Measurements from ENCODE around the gene SUPT3H. TPM values are rescaled to one million over a fixed set of nuclear protein-coding genes. Genes with fewer than 3 reads are reported as not detected.

Gene SUPT3H
- total and polyA plus RNA-seq, 4 donors: 2.3 to 9.4 (median 5.8) TPM

- DNase-seq (no peak), ATAC-seq (ENCODE audit: low FRiP score) (no peak)
- Histone ChIP-seq H3K27ac (ENCODE audit: low read depth in 1 of 2, low read length in 2 of 2) (no peak overlapping the region), H3K4me1 (ENCODE audit: control insufficient read depth in 1 of 2, insufficient read depth in 2 of 2, low read length in 2 of 2) (no peaks in the 10 kb centered on the region), H3K4me3 (ENCODE audit: low read length in 2 of 2) (peak overlapping the region; percentile 18 to 48), H3K9me3 (ENCODE audit: control insufficient read depth, low read length) (no peaks in the 10 kb centered on the region), H3K36me3 (ENCODE audit: control insufficient read depth in 1 of 2, insufficient read depth in 2 of 2, low read length in 1 of 2) (no peaks in the 10 kb centered on the region), H3K27me3 (ENCODE audit: control insufficient read depth in 1 of 2, insufficient read depth in 2 of 2, low read length in 1 of 2) (no peaks in the 10 kb centered on the region)
- 18% methylated on average over 19 of the region's 19 CpGs for WGBS, 2 donors
- intact Hi-C loops (cut with DNase I): no loop called here
These were observed 43.4 kb upstream of the SUPT3H start for GRCh38 chr6:45420909-45421708.

GRCh38 chr6:45420083-45420908 lies 42.6 kb upstream of the SUPT3H start:
- ATAC-seq (ENCODE audit: low FRiP score) (no peak), DNase-seq (peak in 1 of 2 donors; percentile 49)
- H3K27me3 ChIP-seq (ENCODE audit: control insufficient read depth in 1 of 2, insufficient read depth in 2 of 2, low read length in 1 of 2): no peaks in the 10 kb centered on the region
- no peak overlapping the region for H3K27ac ChIP-seq (ENCODE audit: low read depth in 1 of 2, low read length in 2 of 2)
- 15 to 16% methylated on average over 40 of the region's 40 CpGs for WGBS, 2 donors
- no peaks in the 10 kb centered on the region for H3K4me1 ChIP-seq (ENCODE audit: control insufficient read depth in 1 of 2, insufficient read depth in 2 of 2, low read length in 2 of 2)
- H3K9me3 ChIP-seq (ENCODE audit: control insufficient read depth, low read length): peaks cover under 1% of the 10 kb centered on the region
- H3K36me3 ChIP-seq (ENCODE audit: control insufficient read depth in 1 of 2, insufficient read depth in 2 of 2, low read length in 1 of 2): no peaks in the 10 kb centered on the region
- intact Hi-C loops (cut with DNase I): no loop called here
- H3K4me3 ChIP-seq (ENCODE audit: low read length in 2 of 2): no peak overlapping the region

- intact Hi-C loops (cut with DNase I): no loop called here
- no peak for ATAC-seq (ENCODE audit: low FRiP score)
- WGBS, 2 donors: 5 to 10% methylated on average over 37 to 38 of the region's 38 CpGs
These were observed 41.9 kb upstream of the SUPT3H start for GRCh38 chr6:45419571-45420082.

GRCh38 chr6:45417436-45417835 lies 39.7 kb upstream of the SUPT3H start:
- no peak overlapping the region for H3K4me3 ChIP-seq (ENCODE audit: low read length in 2 of 2)
- no peaks in the 10 kb centered on the region for H3K36me3 ChIP-seq (ENCODE audit: control insufficient read depth in 1 of 2, insufficient read depth in 2 of 2, low read length in 1 of 2)
- DNase-seq (no peak), ATAC-seq (ENCODE audit: low FRiP score) (no peak)
- H3K27ac ChIP-seq (ENCODE audit: low read depth in 1 of 2, low read length in 2 of 2): no peak overlapping the region
- H3K9me3 ChIP-seq (ENCODE audit: control insufficient read depth, low read length): peaks cover 2% of the 10 kb centered on the region
- no peaks in the 10 kb centered on the region for H3K4me1 ChIP-seq (ENCODE audit: control insufficient read depth in 1 of 2, insufficient read depth in 2 of 2, low read length in 2 of 2)
- no peaks in the 10 kb centered on the region for H3K27me3 ChIP-seq (ENCODE audit: control insufficient read depth in 1 of 2, insufficient read depth in 2 of 2, low read length in 1 of 2)
- 84 to 94% methylated on average over 2 of the region's 2 CpGs for WGBS, 2 donors
- intact Hi-C loops (cut with DNase I): no loop called here

More at GRCh38 chr6:45419571-45420082, 41.9 kb upstream of the SUPT3H start:
- no peak overlapping the region for H3K4me3 ChIP-seq (ENCODE audit: low read length in 2 of 2)
- no peaks in the 10 kb centered on the region for H3K36me3 ChIP-seq (ENCODE audit: control insufficient read depth in 1 of 2, insufficient read depth in 2 of 2, low read length in 1 of 2)
- no peaks in the 10 kb centered on the region for H3K27me3 ChIP-seq (ENCODE audit: control insufficient read depth in 1 of 2, insufficient read depth in 2 of 2, low read length in 1 of 2)
- peaks cover 2% of the 10 kb centered on the region for H3K9me3 ChIP-seq (ENCODE audit: control insufficient read depth, low read length)
- no peak overlapping the region for H3K27ac ChIP-seq (ENCODE audit: low read depth in 1 of 2, low read length in 2 of 2)
- H3K4me1 ChIP-seq (ENCODE audit: control insufficient read depth in 1 of 2, insufficient read depth in 2 of 2, low read length in 2 of 2): no peaks in the 10 kb centered on the region
- peak; percentile 73 to 77 for DNase-seq

GRCh38 chr6:45416700-45417099 lies 39.0 kb upstream of the SUPT3H start:
- H3K9me3 ChIP-seq (ENCODE audit: control insufficient read depth, low read length): peaks cover 2% of the 10 kb centered on the region
- H3K36me3 ChIP-seq (ENCODE audit: control insufficient read depth in 1 of 2, insufficient read depth in 2 of 2, low read length in 1 of 2): no peaks in the 10 kb centered on the region
- H3K4me3 ChIP-seq (ENCODE audit: low read length in 2 of 2): no peak overlapping the region
- H3K4me1 ChIP-seq (ENCODE audit: control insufficient read depth in 1 of 2, insufficient read depth in 2 of 2, low read length in 2 of 2): no peaks in the 10 kb centered on the region
- DNase-seq: no peak
- H3K27ac ChIP-seq (ENCODE audit: low read depth in 1 of 2, low read length in 2 of 2): no peak overlapping the region
- ATAC-seq (ENCODE audit: low FRiP score): no peak
- no peaks in the 10 kb centered on the region for H3K27me3 ChIP-seq (ENCODE audit: control insufficient read depth in 1 of 2, insufficient read depth in 2 of 2, low read length in 1 of 2)
- WGBS, 2 donors: 51 to 55% methylated on average over 2 of the region's 2 CpGs
- intact Hi-C loops (cut with DNase I): no loop called here

GRCh38 chr6:45415788-45416518 lies 38.2 kb upstream of the SUPT3H start:
- intact Hi-C loops (cut with DNase I): no loop called here
- H3K4me1 ChIP-seq (ENCODE audit: control insufficient read depth in 1 of 2, insufficient read depth in 2 of 2, low read length in 2 of 2): no peaks in the 10 kb centered on the region
- H3K27me3 ChIP-seq (ENCODE audit: control insufficient read depth in 1 of 2, insufficient read depth in 2 of 2, low read length in 1 of 2): no peaks in the 10 kb centered on the region
- DNase-seq (no peak), ATAC-seq (ENCODE audit: low FRiP score) (no peak)
- WGBS, 2 donors: 52 to 57% methylated on average over 3 of the region's 3 CpGs
- H3K27ac ChIP-seq (ENCODE audit: low read depth in 1 of 2, low read length in 2 of 2): no peak overlapping the region
- peaks cover 2% of the 10 kb centered on the region for H3K9me3 ChIP-seq (ENCODE audit: control insufficient read depth, low read length)
- no peak overlapping the region for H3K4me3 ChIP-seq (ENCODE audit: low read length in 2 of 2)
- H3K36me3 ChIP-seq (ENCODE audit: control insufficient read depth in 1 of 2, insufficient read depth in 2 of 2, low read length in 1 of 2): no peaks in the 10 kb centered on the region

DNA sequence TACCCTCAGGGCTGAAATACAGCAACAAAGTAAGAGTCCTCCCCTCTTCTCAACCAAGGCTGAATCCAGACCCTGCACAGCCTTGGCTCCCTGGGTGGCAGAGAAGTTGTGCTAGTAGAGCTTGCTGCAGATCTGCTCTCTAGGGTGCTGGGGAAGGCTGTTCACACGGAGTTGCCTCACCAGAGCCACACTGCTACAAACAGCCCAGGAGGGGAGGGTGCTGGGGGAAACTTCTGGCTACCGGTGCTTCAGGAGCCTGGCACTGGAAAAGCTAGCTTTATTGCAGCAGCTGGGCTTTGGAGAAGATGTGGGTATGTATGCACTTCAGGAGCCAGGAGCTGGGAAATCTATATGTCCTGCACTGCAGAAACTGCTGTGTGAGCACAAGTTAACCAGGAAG lies 37.6 kb upstream of the SUPT3H start:
- peaks cover 2% of the 10 kb centered on the region for H3K9me3 ChIP-seq (ENCODE audit: control insufficient read depth, low read length)
- intact Hi-C loops (cut with DNase I): no loop called here
- ATAC-seq (ENCODE audit: low FRiP score) (no peak), DNase-seq (no peak)
- 10 to 18% methylated on average over 2 of the region's 2 CpGs for WGBS, 2 donors
- H3K4me1 ChIP-seq (ENCODE audit: control insufficient read depth in 1 of 2, insufficient read depth in 2 of 2, low read length in 2 of 2): no peaks in the 10 kb centered on the region
- H3K27me3 ChIP-seq (ENCODE audit: control insufficient read depth in 1 of 2, insufficient read depth in 2 of 2, low read length in 1 of 2): no peaks in the 10 kb centered on the region
- H3K4me3 ChIP-seq (ENCODE audit: low read length in 2 of 2): no peak overlapping the region
- H3K36me3 ChIP-seq (ENCODE audit: control insufficient read depth in 1 of 2, insufficient read depth in 2 of 2, low read length in 1 of 2): no peaks in the 10 kb centered on the region
- no peak overlapping the region for H3K27ac ChIP-seq (ENCODE audit: low read depth in 1 of 2, low read length in 2 of 2)

GRCh38 chr6:45411959-45412358 lies 34.2 kb upstream of the SUPT3H start:
- 64 to 68% methylated on average over 5 of the region's 5 CpGs for WGBS, 2 donors

More at GRCh38 chr6:45411959-45412358, 34.2 kb upstream of the SUPT3H start:
- H3K27ac ChIP-seq (ENCODE audit: low read depth in 1 of 2, low read length in 2 of 2): no peak overlapping the region
- DNase-seq (no peak), ATAC-seq (ENCODE audit: low FRiP score) (no peak)
- no peaks in the 10 kb centered on the region for H3K4me1 ChIP-seq (ENCODE audit: control insufficient read depth in 1 of 2, insufficient read depth in 2 of 2, low read length in 2 of 2)
- no peaks in the 10 kb centered on the region for H3K27me3 ChIP-seq (ENCODE audit: control insufficient read depth in 1 of 2, insufficient read depth in 2 of 2, low read length in 1 of 2)
- intact Hi-C loops (cut with DNase I): no loop called here
- H3K4me3 ChIP-seq (ENCODE audit: low read length in 2 of 2): no peak overlapping the region
- H3K36me3 ChIP-seq (ENCODE audit: control insufficient read depth in 1 of 2, insufficient read depth in 2 of 2, low read length in 1 of 2): no peaks in the 10 kb centered on the region
- H3K9me3 ChIP-seq (ENCODE audit: control insufficient read depth, low read length): peaks cover 2% of the 10 kb centered on the region
